Liver (tissue), 3 donors: ENCODE measurements around the gene PTPRN2.
"Not testable (repeated sequence)": the region's sequence is repeated elsewhere in the genome, so short reads cannot be mapped to it uniquely, and the experiment has no call there.

ENCODE experiments used
- TAF1 ChIP-seq: conservative IDR thresholded peaks from 2 replicates; pipeline ENCODE4 v1.6.1; 2016; ENCODE audit warnings: antibody characterized with exemption, mild to moderate bottlenecking
- TF ChIP-seq, protein P1 (sequence below): fragments of 150-350 bp; IDR thresholded peaks from 2 replicates; pipeline ENCODE4 v1.5.1; 2017; ENCODE audit warnings: improper control_type of control experiment, low read depth, low read length; ENCODE audit not compliant: missing input control
- donor health status: healthy.
- donor health status: healthy.

DNA sequence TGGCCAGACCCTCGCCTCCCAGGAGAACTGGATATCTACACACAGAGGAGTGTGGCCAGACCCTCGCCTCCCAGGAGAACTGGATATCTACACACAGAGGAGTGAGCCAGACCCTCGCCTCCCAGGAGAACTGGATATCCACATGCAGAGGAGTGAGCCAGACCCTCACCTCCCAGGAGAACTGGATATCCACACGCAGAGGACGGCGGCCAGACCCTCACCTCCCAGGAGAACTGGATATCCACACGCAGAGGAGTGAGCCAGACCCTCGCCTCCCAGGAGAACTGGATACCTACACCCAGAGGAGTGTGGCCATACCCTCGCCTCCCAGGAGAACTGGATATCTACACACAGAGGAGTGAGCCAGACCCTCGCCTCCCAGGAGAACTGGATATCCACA lies 862.3 kb downstream of the PTPRN2 start:
- not testable (repeated sequence) for TF ChIP-seq TAF1
- TF ChIP-seq, protein P1, sequence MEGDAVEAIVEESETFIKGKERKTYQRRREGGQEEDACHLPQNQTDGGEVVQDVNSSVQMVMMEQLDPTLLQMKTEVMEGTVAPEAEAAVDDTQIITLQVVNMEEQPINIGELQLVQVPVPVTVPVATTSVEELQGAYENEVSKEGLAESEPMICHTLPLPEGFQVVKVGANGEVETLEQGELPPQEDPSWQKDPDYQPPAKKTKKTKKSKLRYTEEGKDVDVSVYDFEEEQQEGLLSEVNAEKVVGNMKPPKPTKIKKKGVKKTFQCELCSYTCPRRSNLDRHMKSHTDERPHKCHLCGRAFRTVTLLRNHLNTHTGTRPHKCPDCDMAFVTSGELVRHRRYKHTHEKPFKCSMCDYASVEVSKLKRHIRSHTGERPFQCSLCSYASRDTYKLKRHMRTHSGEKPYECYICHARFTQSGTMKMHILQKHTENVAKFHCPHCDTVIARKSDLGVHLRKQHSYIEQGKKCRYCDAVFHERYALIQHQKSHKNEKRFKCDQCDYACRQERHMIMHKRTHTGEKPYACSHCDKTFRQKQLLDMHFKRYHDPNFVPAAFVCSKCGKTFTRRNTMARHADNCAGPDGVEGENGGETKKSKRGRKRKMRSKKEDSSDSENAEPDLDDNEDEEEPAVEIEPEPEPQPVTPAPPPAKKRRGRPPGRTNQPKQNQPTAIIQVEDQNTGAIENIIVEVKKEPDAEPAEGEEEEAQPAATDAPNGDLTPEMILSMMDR = not testable (repeated sequence)
